DOHH2 (cell line): ENCODE measurements around the gene SMYD2.

Experiments used
- H3F3A ChIP-seq: fragments of 200-600 bp; sonication (generic), shearing (Covaris generic); 2 replicates; pipeline ENCODE4 v1.6.0; 2016; ENCODE audit warnings: antibody characterized with exemption, mild to moderate bottlenecking; ENCODE audit not compliant: control insufficient read depth, insufficient read depth
- H3K27ac ChIP-seq: fragments of 200-600 bp; sonication (generic); 2 replicates; pipeline ENCODE4 v1.5.1; 2014; ENCODE audit warnings: low read depth, mild to moderate bottlenecking, low read length, moderate library complexity
- H3K27me3 ChIP-seq: fragments of 200-600 bp; sonication (generic); 2 replicates; pipeline ENCODE4 v1.6.1; 2014; ENCODE audit warnings: mild to moderate bottlenecking, low read length, mixed read lengths; ENCODE audit not compliant: control insufficient read depth
- H3K36me3 ChIP-seq: fragments of 200-600 bp; sonication (generic); 2 replicates; pipeline ENCODE4 v1.6.1; 2014; ENCODE audit warnings: mild to moderate bottlenecking, low read length, moderate library complexity, mixed read lengths; ENCODE audit not compliant: control insufficient read depth
- H3K4me1 ChIP-seq: fragments of 200-600 bp; sonication (generic); 2 replicates; pipeline ENCODE4 v1.6.1; 2014; ENCODE audit warnings: mild to moderate bottlenecking, low read length, mixed read lengths; ENCODE audit not compliant: control insufficient read depth
- H3K4me2 ChIP-seq: fragments of 200-600 bp; sonication (generic); 2 replicates; pipeline ENCODE4 v1.6.0; 2014; ENCODE audit warnings: mild to moderate bottlenecking, low read length, moderate library complexity
- H3K4me3 ChIP-seq: fragments of 200-600 bp; sonication (generic); 2 replicates; pipeline ENCODE4 v1.5.1; 2014; ENCODE audit warnings: mild to moderate bottlenecking, low read length, mixed read lengths
- H3K79me2 ChIP-seq: fragments of 200-600 bp; sonication (generic); 2 replicates; pipeline ENCODE4 v1.6.1; 2014; ENCODE audit warnings: mild to moderate bottlenecking, low read length, mixed read lengths; ENCODE audit not compliant: control insufficient read depth
- H3K9me2 ChIP-seq: fragments of 200-600 bp; sonication (generic); replicated peaks from 2 replicates; pipeline ENCODE4 v1.6.1; 2014; ENCODE audit warnings: mild to moderate bottlenecking, low read length, mixed read lengths; ENCODE audit not compliant: control insufficient read depth
- H3K9me3 ChIP-seq: fragments of 200-600 bp; sonication (generic); 2 replicates; pipeline ENCODE4 v1.6.1; 2014; ENCODE audit warnings: antibody characterized with exemption, low read length, mixed read lengths; ENCODE audit not compliant: control insufficient read depth, insufficient read depth
- H4K20me1 ChIP-seq: fragments of 200-600 bp; sonication (generic); 2 replicates; pipeline ENCODE4 v1.6.0; 2014; ENCODE audit warnings: low read depth, mild to moderate bottlenecking, antibody characterized with exemption, low read length, moderate library complexity; ENCODE audit not compliant: control insufficient read depth, insufficient read depth
- EZH2phosphoT487 ChIP-seq: fragments of 200-600 bp; sonication (generic); IDR thresholded peaks from 2 replicates; pipeline ENCODE4 v1.6.1; 2017; ENCODE audit warnings: borderline replicate concordance, mild to moderate bottlenecking, antibody characterized with exemption, low read length, moderate library complexity, mixed read lengths
- TF ChIP-seq, protein P1 (sequence below): fragments of 200-600 bp; sonication (generic); IDR thresholded peaks from one replicate; pipeline ENCODE4 v1.5.1; 2014; ENCODE audit warnings: antibody characterized with exemption, mild to moderate bottlenecking, low read depth, low read length; ENCODE audit not compliant: poor library complexity, severe bottlenecking

Gene SMYD2

DNA sequence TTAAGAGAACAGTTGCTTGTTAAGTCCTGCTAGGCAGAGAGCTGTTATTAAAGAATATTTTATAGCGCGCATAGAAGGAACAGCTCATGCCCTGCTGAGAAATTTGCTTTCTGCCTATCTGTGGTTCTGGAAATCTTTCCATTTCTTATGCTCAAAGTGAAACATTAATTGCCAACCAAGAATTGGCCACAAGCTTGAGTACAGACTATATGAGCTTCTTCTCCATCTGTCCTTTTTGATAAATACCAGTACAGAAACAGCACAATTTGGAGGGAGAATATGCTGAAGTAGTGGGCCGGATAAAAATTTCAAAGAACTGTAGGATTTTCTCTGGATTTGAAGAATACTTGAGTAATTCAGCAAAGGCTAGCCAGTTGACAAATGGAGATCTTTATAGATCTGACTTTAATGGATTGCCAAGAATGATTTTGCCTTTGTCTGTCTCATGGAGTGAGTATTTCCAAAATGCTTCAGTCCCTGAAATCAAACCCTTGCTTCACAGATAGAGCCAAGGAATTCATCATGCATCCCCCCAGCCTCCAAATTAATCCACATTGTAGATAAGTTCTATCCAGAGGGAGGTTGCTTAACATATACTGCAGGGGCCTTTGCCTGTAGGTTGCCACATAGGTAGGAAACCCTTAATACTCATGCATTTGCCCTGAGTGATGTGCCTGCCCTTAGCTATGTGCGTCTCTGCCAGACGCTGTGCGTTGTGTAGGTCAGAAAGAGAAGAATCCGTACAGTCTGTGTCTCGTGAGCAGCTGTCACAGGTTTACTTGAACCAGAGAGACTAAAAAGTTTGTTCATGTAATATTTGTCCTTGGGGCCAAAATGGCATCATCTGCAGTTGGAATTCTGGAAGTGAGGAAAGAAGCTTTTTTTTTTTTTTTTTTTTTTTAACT lies 44.2 kb downstream of the SMYD2 start:
- Histone ChIP-seq H3F3A (no peaks in the 10 kb centered on the region), H3K9me2 (no peaks in the 10 kb centered on the region), H4K20me1 (no peaks in the 10 kb centered on the region), H3K27ac (no peak overlapping the region), H3K79me2 (no peaks in the 10 kb centered on the region), H3K4me1 (peaks cover 7% of the 10 kb centered on the region), H3K9me3 (no peaks in the 10 kb centered on the region), H3K36me3 (peaks cover 3% of the 10 kb centered on the region; the same call in 1 of the 2 replicates), H3K4me3 (no peak overlapping the region), H3K4me2 (no peak overlapping the region), H3K27me3 (no peaks in the 10 kb centered on the region)
- TF ChIP-seq, protein P1, sequence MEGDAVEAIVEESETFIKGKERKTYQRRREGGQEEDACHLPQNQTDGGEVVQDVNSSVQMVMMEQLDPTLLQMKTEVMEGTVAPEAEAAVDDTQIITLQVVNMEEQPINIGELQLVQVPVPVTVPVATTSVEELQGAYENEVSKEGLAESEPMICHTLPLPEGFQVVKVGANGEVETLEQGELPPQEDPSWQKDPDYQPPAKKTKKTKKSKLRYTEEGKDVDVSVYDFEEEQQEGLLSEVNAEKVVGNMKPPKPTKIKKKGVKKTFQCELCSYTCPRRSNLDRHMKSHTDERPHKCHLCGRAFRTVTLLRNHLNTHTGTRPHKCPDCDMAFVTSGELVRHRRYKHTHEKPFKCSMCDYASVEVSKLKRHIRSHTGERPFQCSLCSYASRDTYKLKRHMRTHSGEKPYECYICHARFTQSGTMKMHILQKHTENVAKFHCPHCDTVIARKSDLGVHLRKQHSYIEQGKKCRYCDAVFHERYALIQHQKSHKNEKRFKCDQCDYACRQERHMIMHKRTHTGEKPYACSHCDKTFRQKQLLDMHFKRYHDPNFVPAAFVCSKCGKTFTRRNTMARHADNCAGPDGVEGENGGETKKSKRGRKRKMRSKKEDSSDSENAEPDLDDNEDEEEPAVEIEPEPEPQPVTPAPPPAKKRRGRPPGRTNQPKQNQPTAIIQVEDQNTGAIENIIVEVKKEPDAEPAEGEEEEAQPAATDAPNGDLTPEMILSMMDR = no peak
- no peak for TF ChIP-seq EZH2phosphoT487

DNA sequence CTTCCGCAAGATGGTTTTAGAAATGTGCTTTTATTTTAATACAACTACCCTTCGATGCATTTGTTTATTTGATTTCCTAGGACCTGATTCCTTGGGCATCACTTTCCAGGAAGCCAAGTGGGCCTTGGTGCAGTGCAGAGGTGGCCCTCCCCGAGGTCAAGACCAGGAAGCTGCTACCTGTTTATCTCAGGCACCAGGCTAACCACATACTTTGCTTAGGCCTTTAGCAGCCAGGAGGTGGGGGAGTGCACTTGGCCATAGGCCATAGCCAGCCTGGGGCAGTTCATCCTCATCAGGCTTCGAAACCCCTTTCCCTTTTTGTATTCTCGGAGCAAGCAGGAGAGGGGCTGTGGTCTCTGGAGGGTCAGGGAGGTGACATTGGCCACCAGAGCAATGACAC lies 45.4 kb downstream of the SMYD2 start:
- no peaks in the 10 kb centered on the region for H3K9me2 ChIP-seq
- H3K4me3 ChIP-seq = no peak overlapping the region
- peaks cover 7% of the 10 kb centered on the region for H3K4me1 ChIP-seq
- no peak overlapping the region for H3K4me2 ChIP-seq
- no peaks in the 10 kb centered on the region for H3K79me2 ChIP-seq
- peaks cover 3% of the 10 kb centered on the region; the same call in 1 of the 2 replicates for H3K36me3 ChIP-seq
- TF ChIP-seq, protein P1 = no peak
- no peak for TF ChIP-seq EZH2phosphoT487
- H3K27me3 ChIP-seq = no peaks in the 10 kb centered on the region
- H4K20me1 ChIP-seq = no peaks in the 10 kb centered on the region
- H3F3A ChIP-seq = no peaks in the 10 kb centered on the region
- no peak overlapping the region for H3K27ac ChIP-seq
- H3K9me3 ChIP-seq = no peaks in the 10 kb centered on the region

DNA sequence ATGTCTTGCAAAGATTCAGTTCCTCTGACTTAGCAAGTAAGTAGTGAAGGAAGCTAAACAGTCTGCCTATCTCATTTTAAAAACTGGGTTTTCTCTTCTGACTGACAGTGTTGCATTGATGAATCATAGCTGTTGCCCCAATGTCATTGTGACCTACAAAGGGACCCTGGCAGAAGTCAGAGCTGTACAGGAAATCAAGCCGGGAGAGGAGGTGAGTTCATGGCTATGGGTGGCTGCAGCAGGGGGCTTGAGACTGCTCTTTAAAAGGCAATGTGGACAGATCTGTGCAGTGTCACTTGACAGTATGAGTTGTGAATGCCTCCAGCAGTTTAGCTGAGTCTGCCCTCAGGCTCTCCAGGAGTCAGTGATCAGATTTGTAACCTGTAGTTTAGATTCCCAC lies 46.6 kb downstream of the SMYD2 start:
- Histone ChIP-seq H3K27ac (no peak overlapping the region), H3K4me2 (no peak overlapping the region)
- TF ChIP-seq, protein P1 = no peak
- no peak for TF ChIP-seq EZH2phosphoT487

More for the DNA sequence above, 46.6 kb downstream of the SMYD2 start:
- H3K4me3 ChIP-seq = no peak overlapping the region
- H3K27me3 ChIP-seq = no peaks in the 10 kb centered on the region
- H3K79me2 ChIP-seq = no peaks in the 10 kb centered on the region
- H3K9me2 ChIP-seq = no peaks in the 10 kb centered on the region
- H3F3A ChIP-seq = no peaks in the 10 kb centered on the region
- no peaks in the 10 kb centered on the region for H4K20me1 ChIP-seq
- H3K9me3 ChIP-seq = no peaks in the 10 kb centered on the region
- H3K4me1 ChIP-seq = no peaks in the 10 kb centered on the region
- H3K36me3 ChIP-seq = peaks cover 3% of the 10 kb centered on the region; the same call in 1 of the 2 replicates
